Loucy (cell line): Measurements from ENCODE around the gene WTAP.

Experiments
- H2AFZ ChIP-seq: fragments of 200-600 bp; sonication (generic); 2 replicates; pipeline ENCODE4 v1.6.0; 2016; ENCODE audit warnings: antibody characterized with exemption, mild to moderate bottlenecking, low read length, moderate library complexity
- H3F3A ChIP-seq: fragments of 200-600 bp; 2 replicates; pipeline ENCODE4 v1.6.0; 2016; ENCODE audit warnings: antibody characterized with exemption, low read depth, mild to moderate bottlenecking
- H3K27me3 ChIP-seq: fragments of 200-600 bp; sonication (generic); 2 replicates; pipeline ENCODE4 v1.6.1; 2014; ENCODE audit warnings: low read length, mild to moderate bottlenecking; ENCODE audit not compliant: insufficient read depth, poor library complexity, severe bottlenecking
- H3K36me3 ChIP-seq: fragments of 200-600 bp; sonication (generic); 2 replicates; pipeline ENCODE4 v1.6.1; 2016; ENCODE audit warnings: low read length; ENCODE audit not compliant: insufficient read depth
- H3K4me1 ChIP-seq: fragments of 200-600 bp; sonication (generic); 2 replicates; pipeline ENCODE4 v1.5.1; 2014; ENCODE audit warnings: low read length, mild to moderate bottlenecking; ENCODE audit not compliant: insufficient read depth, poor library complexity, severe bottlenecking
- H3K4me2 ChIP-seq: fragments of 200-600 bp; sonication (generic); 2 replicates; pipeline ENCODE4 v1.6.0; 2014; ENCODE audit warnings: antibody characterized with exemption, low read length, low read depth, mild to moderate bottlenecking; ENCODE audit not compliant: poor library complexity, severe bottlenecking
- H3K4me3 ChIP-seq: fragments of 200-600 bp; sonication (generic); 2 replicates; pipeline ENCODE4 v1.5.1; 2014; ENCODE audit warnings: low read length, mild to moderate bottlenecking, mixed read lengths; ENCODE audit not compliant: poor library complexity, severe bottlenecking
- H3K79me2 ChIP-seq: fragments of 200-600 bp; sonication (generic); 2 replicates; pipeline ENCODE4 v1.6.1; 2014; ENCODE audit warnings: low read length; ENCODE audit not compliant: insufficient read depth
- H3K9ac ChIP-seq: fragments of 200-600 bp; sonication (generic); 2 replicates; pipeline ENCODE4 v1.6.0; 2014; ENCODE audit warnings: mild to moderate bottlenecking, low read depth, low read length, moderate library complexity; ENCODE audit not compliant: poor library complexity, severe bottlenecking
- H3K9me2 ChIP-seq: fragments of 200-600 bp; sonication (generic); replicated peaks from 2 replicates; pipeline ENCODE4 v1.6.1; 2016; ENCODE audit warnings: low read depth, low read length, mixed read lengths
- H3K9me3 ChIP-seq: fragments of 200-600 bp; sonication (generic); 2 replicates; pipeline ENCODE4 v1.6.1; 2014; ENCODE audit warnings: mild to moderate bottlenecking, antibody characterized with exemption, low read length, low read depth; ENCODE audit not compliant: insufficient read depth
- H4K20me1 ChIP-seq: fragments of 200-600 bp; sonication (generic); 2 replicates; pipeline ENCODE4 v1.6.0; 2014; ENCODE audit warnings: antibody characterized with exemption, low read length, mild to moderate bottlenecking; ENCODE audit not compliant: insufficient read depth, poor library complexity, severe bottlenecking
- EZH2phosphoT487 ChIP-seq: fragments of 200-600 bp; IDR thresholded peaks from 2 replicates; pipeline ENCODE4 v1.6.1; 2018; ENCODE audit warnings: antibody characterized with exemption, mild to moderate bottlenecking, moderate library complexity, borderline replicate concordance
- TF ChIP-seq, protein P1 (sequence below): fragments of 200-600 bp; sonication (generic); conservative IDR thresholded peaks from 2 replicates; pipeline ENCODE4 v1.5.1; 2014; ENCODE audit warnings: mild to moderate bottlenecking, antibody characterized with exemption, low read length

WTAP gene

DNA sequence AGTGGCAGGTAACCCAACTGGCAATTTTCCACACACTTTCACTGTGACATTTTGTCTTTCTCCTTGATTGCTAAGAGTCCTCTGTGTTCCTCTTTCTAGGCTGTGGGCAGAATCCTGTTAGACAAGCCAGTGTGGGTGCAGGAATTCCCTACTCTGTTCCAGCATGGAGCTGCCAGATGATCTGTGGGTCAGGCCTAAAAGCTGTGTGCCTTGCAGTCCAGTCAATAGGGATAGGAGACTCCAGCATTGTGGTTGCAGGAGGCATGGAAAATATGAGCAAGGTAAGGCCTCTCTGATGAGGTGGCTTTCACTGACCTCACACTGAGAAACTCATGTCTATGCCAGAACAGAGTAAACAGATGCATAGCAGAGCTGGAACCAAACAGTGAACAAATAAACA lies 39.6 kb downstream of the WTAP start:
- Histone ChIP-seq H2AFZ (no peak overlapping the region), H4K20me1 (peaks cover 16% of the 10 kb centered on the region), H3K27me3 (no peaks in the 10 kb centered on the region), H3F3A (no peaks in the 10 kb centered on the region), H3K9me3 (no peaks in the 10 kb centered on the region), H3K4me3 (peak overlapping the region; percentile 1), H3K9me2 (no peaks in the 10 kb centered on the region), H3K79me2 (peaks cover 57% of the 10 kb centered on the region), H3K4me1 (peaks cover 19% of the 10 kb centered on the region), H3K9ac (peak overlapping the region; percentile 19), H3K4me2 (peak overlapping the region; percentile 86), H3K36me3 (peaks cover 51% of the 10 kb centered on the region; the same call in 1 of the 2 replicates)
- TF ChIP-seq, protein P1, sequence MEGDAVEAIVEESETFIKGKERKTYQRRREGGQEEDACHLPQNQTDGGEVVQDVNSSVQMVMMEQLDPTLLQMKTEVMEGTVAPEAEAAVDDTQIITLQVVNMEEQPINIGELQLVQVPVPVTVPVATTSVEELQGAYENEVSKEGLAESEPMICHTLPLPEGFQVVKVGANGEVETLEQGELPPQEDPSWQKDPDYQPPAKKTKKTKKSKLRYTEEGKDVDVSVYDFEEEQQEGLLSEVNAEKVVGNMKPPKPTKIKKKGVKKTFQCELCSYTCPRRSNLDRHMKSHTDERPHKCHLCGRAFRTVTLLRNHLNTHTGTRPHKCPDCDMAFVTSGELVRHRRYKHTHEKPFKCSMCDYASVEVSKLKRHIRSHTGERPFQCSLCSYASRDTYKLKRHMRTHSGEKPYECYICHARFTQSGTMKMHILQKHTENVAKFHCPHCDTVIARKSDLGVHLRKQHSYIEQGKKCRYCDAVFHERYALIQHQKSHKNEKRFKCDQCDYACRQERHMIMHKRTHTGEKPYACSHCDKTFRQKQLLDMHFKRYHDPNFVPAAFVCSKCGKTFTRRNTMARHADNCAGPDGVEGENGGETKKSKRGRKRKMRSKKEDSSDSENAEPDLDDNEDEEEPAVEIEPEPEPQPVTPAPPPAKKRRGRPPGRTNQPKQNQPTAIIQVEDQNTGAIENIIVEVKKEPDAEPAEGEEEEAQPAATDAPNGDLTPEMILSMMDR, result no peak
- TF ChIP-seq EZH2phosphoT487, result no peak

DNA sequence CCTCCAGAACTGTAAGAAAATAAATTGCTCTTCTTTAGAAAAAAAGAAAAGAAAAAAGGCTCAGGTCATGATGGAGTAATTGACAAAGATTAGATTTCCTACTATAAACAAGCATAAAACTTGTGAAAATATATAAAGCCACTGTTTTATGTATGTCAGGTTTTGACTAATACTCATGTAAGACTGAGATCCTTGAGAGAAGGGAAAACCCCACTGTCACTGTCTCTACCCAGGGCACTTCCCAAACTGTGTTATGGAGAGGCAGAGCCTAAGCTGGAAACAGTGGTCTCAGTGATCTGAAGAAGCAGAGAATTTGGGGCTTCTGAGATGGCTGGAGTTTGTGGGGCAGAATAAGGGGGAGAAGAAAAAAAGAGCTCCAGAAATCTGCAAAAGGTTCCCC lies 42.2 kb downstream of the WTAP start:
- H3K36me3 ChIP-seq, result peaks cover 54% of the 10 kb centered on the region; the same call in 1 of the 2 replicates
- H4K20me1 ChIP-seq, result peaks cover 16% of the 10 kb centered on the region
- no peaks in the 10 kb centered on the region for H3F3A ChIP-seq
- no peaks in the 10 kb centered on the region for H3K9me3 ChIP-seq
- H3K4me1 ChIP-seq, result peaks cover 11% of the 10 kb centered on the region
- no peaks in the 10 kb centered on the region for H3K9me2 ChIP-seq
- H3K4me3 ChIP-seq, result no peak overlapping the region
- TF ChIP-seq, protein P1, result no peak
- no peak for TF ChIP-seq EZH2phosphoT487
- peak overlapping the region; percentile 86 for H3K4me2 ChIP-seq
- no peaks in the 10 kb centered on the region for H3K27me3 ChIP-seq
- H3K9ac ChIP-seq, result no peak overlapping the region
- H2AFZ ChIP-seq, result no peak overlapping the region
- H3K79me2 ChIP-seq, result peaks cover 38% of the 10 kb centered on the region

DNA sequence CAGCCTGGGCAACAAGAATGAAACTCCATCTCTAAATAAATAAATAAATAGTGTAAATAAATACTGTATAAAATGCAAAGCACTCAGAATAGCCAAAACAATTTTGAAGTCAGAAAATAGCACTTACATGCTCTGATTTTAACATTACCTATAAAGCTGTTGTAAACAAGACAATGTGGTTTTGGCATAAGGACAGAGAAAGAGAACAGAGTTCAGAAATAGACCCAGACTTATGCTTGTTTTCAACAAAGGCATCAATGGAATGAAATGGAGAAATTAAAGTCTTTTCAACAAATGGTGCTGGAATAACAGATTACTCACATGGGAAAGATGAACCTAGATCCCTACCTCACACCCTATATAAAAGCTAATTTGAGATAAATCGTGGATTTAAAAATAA lies 44.9 kb downstream of the WTAP start:
- H3K9me3 ChIP-seq, result no peaks in the 10 kb centered on the region
- H3K4me2 ChIP-seq, result no peak overlapping the region
- no peaks in the 10 kb centered on the region for H3F3A ChIP-seq
- H3K79me2 ChIP-seq, result peaks cover 11% of the 10 kb centered on the region; the same call in 1 of the 2 replicates
- peaks cover 66% of the 10 kb centered on the region; the same call in 1 of the 2 replicates for H3K36me3 ChIP-seq
- H3K4me3 ChIP-seq, result no peak overlapping the region
- TF ChIP-seq, protein P1, result no peak
- TF ChIP-seq EZH2phosphoT487, result no peak
- H3K27me3 ChIP-seq, result no peaks in the 10 kb centered on the region
- no peak overlapping the region for H3K9ac ChIP-seq
- no peaks in the 10 kb centered on the region for H3K9me2 ChIP-seq
- H2AFZ ChIP-seq, result no peak overlapping the region
- H4K20me1 ChIP-seq, result peaks cover 11% of the 10 kb centered on the region
- H3K4me1 ChIP-seq, result no peaks in the 10 kb centered on the region
